Keratinocyte (primary cell): Measurements from ENCODE around the gene CDC16. TPM values are rescaled to one million over a fixed set of nuclear protein-coding genes. Genes with fewer than 3 reads are reported as not detected.

Experiments
- DNase-seq: peaks from one replicate; pipeline ENCODE4 v3.0.0-alpha.2; 2011; ENCODE audit warnings: low read depth, missing footprints, low spot score
- FAIRE-seq: peaks from 2 replicates; lab custom pipeline; 2011; peaks lifted over from hg19 to GRCh38; lab: Jason Lieb, UNC
- H2AFZ ChIP-seq: 2 replicates; pipeline ENCODE4 v1.6.0; 2012; ENCODE audit warnings: low read length, control low read depth, inconsistent platforms; ENCODE audit not compliant: control insufficient read depth
- H3K27ac ChIP-seq: 2 replicates; pipeline ENCODE4 v1.5.1; 2011; ENCODE audit warnings: low read length; ENCODE audit not compliant: control insufficient read depth, insufficient read depth
- H3K27me3 ChIP-seq: 3 replicates; pipeline ENCODE4 v1.6.0; 2011; ENCODE audit warnings: low read length; ENCODE audit not compliant: control insufficient read depth, insufficient read depth; ENCODE audit errors: extremely low read depth
- H3K36me3 ChIP-seq, 2 experiments: 2 replicates in 1 of 2; 3 replicates in 1 of 2; pipeline ENCODE4 v1.5.1; 2011; ENCODE audit warnings: low read length in 2 of 2, mild to moderate bottlenecking in 1 of 2; ENCODE audit not compliant: control insufficient read depth in 2 of 2, insufficient read depth in 2 of 2; ENCODE audit errors: extremely low read depth in 1 of 2
- H3K4me1 ChIP-seq: 3 replicates; pipeline ENCODE4 v1.5.1; 2011; ENCODE audit warnings: low read length; ENCODE audit not compliant: control insufficient read depth, insufficient read depth; ENCODE audit errors: extremely low read depth
- H3K4me2 ChIP-seq: 3 replicates; pipeline ENCODE4 v1.6.0; 2011; ENCODE audit warnings: low read depth, low read length; ENCODE audit not compliant: control insufficient read depth, insufficient read depth; ENCODE audit errors: extremely low read depth
- H3K4me3 ChIP-seq, 3 experiments: fragments of 200-600 bp in 1 of 3; sonication (generic) in 1 of 3; 2 replicates in 2 of 3; 3 replicates in 1 of 3; pipeline ENCODE4 v1.5.1; 2011 to 2016; ENCODE audit warnings: low read length in 3 of 3, mild to moderate bottlenecking in 3 of 3, control low read depth in 2 of 3, inconsistent platforms in 1 of 3, low read depth in 1 of 3, mixed read lengths in 1 of 3, mixed run types in 1 of 3, moderate library complexity in 1 of 3; ENCODE audit not compliant: control insufficient read depth in 2 of 3, insufficient read depth in 2 of 3; ENCODE audit errors: extremely low read depth in 1 of 3
- H3K79me2 ChIP-seq: 2 replicates; pipeline ENCODE4 v1.6.0; 2012; ENCODE audit warnings: low read length; ENCODE audit not compliant: control insufficient read depth, insufficient read depth
- H3K9ac ChIP-seq: 3 replicates; pipeline ENCODE4 v1.6.0; 2011; ENCODE audit warnings: low read length; ENCODE audit not compliant: control insufficient read depth, insufficient read depth; ENCODE audit errors: extremely low read depth
- H3K9me1 ChIP-seq: 3 replicates; pipeline ENCODE4 v1.6.0; 2011; ENCODE audit warnings: low read length; ENCODE audit not compliant: control insufficient read depth, insufficient read depth; ENCODE audit errors: extremely low read depth
- H3K9me3 ChIP-seq: 2 replicates; pipeline ENCODE4 v1.5.1; 2012; ENCODE audit warnings: low read depth, low read length; ENCODE audit not compliant: control insufficient read depth
- H4K20me1 ChIP-seq: 3 replicates; pipeline ENCODE4 v1.6.0; 2011; ENCODE audit warnings: low read length; ENCODE audit not compliant: control insufficient read depth, insufficient read depth; ENCODE audit errors: extremely low read depth
- CTCF ChIP-seq, 3 experiments: IDR thresholded peaks in 1 of 3; conservative IDR thresholded peaks in 1 of 3; optimal IDR thresholded peaks in 1 of 3; 2 replicates in 2 of 3; 3 replicates in 1 of 3; pipeline versions ENCODE3 to v1.5.1; 2011; ENCODE audit warnings: low read length in 3 of 3, mild to moderate bottlenecking in 3 of 3, moderate library complexity in 2 of 3, control low read depth in 1 of 3, inconsistent platforms in 1 of 3; ENCODE audit not compliant: insufficient read depth in 2 of 3; ENCODE audit errors: extremely low read depth in 1 of 3
- EZH2 ChIP-seq: IDR thresholded peaks from one replicate; pipeline ENCODE4 v1.6.1; 2012; ENCODE audit warnings: inconsistent platforms, mild to moderate bottlenecking, low read length, moderate library complexity
- dilution Hi-C: fragments of 300-500 bp; cut with MboI; formaldehyde crosslinking; loops from one replicate; pipeline ENCODE4 v1.7.0; 2020; ENCODE audit warnings: low sequenced_read_pairs; ENCODE audit not compliant: extremely low pct_ligation_motif_present
- polyA plus RNA-seq, 5 experiments: library from polyadenylated mRNA; depleted of rRNA in 3 of 5; stranded (reverse) in 3 of 5; stranded (forward) in 1 of 5; unstranded in 1 of 5; fragments of >200 nt; gene quantifications; 1 replicate in 1 of 5; 2 replicates in 3 of 5; 3 replicates in 1 of 5; pipeline versions ENCODE4 v1.2.1 to v1.2.3, GENCODE V29; 2011 to 2012; ENCODE audit warnings: missing spikeins in 2 of 5, low read depth in 1 of 5, low replicate concordance in 1 of 5

Gene CDC16
- polyA plus RNA-seq, 1 donor (not counting 4 experiments of a cell fraction or from before 2014, with no cell fraction given): 91.8 TPM

GRCh38 chr13:114268344-114269280 lies 33.9 kb downstream of the CDC16 start:
- no peak overlapping the region for H3K9ac ChIP-seq
- FAIRE-seq (no peak), DNase-seq (no peak)
- no peak overlapping the region for H3K4me3 ChIP-seq
- no peak overlapping the region for H3K4me2 ChIP-seq
- no peaks in the 10 kb centered on the region for H3K79me2 ChIP-seq
- H3K9me3 ChIP-seq: no peaks in the 10 kb centered on the region
- no peaks in the 10 kb centered on the region for H3K4me1 ChIP-seq
- dilution Hi-C loops: no loop called here
- TF ChIP-seq EZH2: no peak
- no peak for TF ChIP-seq CTCF (optimal IDR thresholded peaks at IDR 0.05 in 1 of 3, IDR thresholded peaks at IDR 0.05 in 1 of 3, conservative IDR thresholded peaks at IDR 0.05 in 1 of 3; ENCODE audit: extremely low read depth in 1 of 3, insufficient read depth in 2 of 3, low read length in 3 of 3)
- no peaks in the 10 kb centered on the region for H4K20me1 ChIP-seq
- no peak overlapping the region for H2AFZ ChIP-seq
- H3K27ac ChIP-seq: no peak overlapping the region
- no peaks in the 10 kb centered on the region for H3K9me1 ChIP-seq
- no peaks in the 10 kb centered on the region for H3K27me3 ChIP-seq
- H3K36me3 ChIP-seq: peaks cover 26 to 41% of the 10 kb centered on the region in 2 experiments

GRCh38 chr13:114269281-114269770 lies 34.6 kb downstream of the CDC16 start:
- Histone ChIP-seq H3K27ac (no peak overlapping the region), H2AFZ (no peak overlapping the region), H3K9me3 (no peaks in the 10 kb centered on the region), H3K9ac (no peak overlapping the region), H3K4me3 (no peak overlapping the region), H3K36me3 (peaks cover 22 to 40% of the 10 kb centered on the region in 2 experiments), H3K27me3 (no peaks in the 10 kb centered on the region), H3K79me2 (no peaks in the 10 kb centered on the region), H3K4me1 (no peaks in the 10 kb centered on the region), H3K4me2 (no peak overlapping the region), H3K9me1 (no peaks in the 10 kb centered on the region), H4K20me1 (no peaks in the 10 kb centered on the region)
- DNase-seq (no peak), FAIRE-seq (no peak)
- TF ChIP-seq EZH2 (no peak), CTCF (optimal IDR thresholded peaks at IDR 0.05 in 1 of 3, IDR thresholded peaks at IDR 0.05 in 1 of 3, conservative IDR thresholded peaks at IDR 0.05 in 1 of 3; ENCODE audit: extremely low read depth in 1 of 3, insufficient read depth in 2 of 3, low read length in 3 of 3) (no peak)
- dilution Hi-C loops: no loop called here
